Progenitor cell of endocrine pancreas (in vitro differentiated cells): Measurements from ENCODE around the gene PHF21A. TPM values are rescaled to one million over a fixed set of nuclear protein-coding genes. Genes with fewer than 3 reads are reported as not detected.

Experiments
- total RNA-seq: library from RNA; stranded (reverse); gene quantifications from 2 replicates; pipeline ENCODE4 v1.2.1, GENCODE V29; 2021

The PHF21A gene
- total RNA-seq, 1 donor from 2014 or later, result 70.1 TPM

Other genes starting within 250 kb of the PHF21A start
- 43.0 and 48.1 TPM in 2 replicates for gene MAPK8IP1, start 235.8 kb downstream of the PHF21A start, total RNA-seq
- gene FREY1, start 214.2 kb downstream of the PHF21A start, total RNA-seq, result 2.8 and 3.7 TPM in 2 replicates
- 28.0 and 34.6 TPM in 2 replicates for gene PEX16, start 203.6 kb downstream of the PHF21A start, total RNA-seq
- gene LARGE2, start 198.8 kb downstream of the PHF21A start, total RNA-seq, result 39.4 and 47.3 TPM in 2 replicates
- gene CREB3L1, start 156.2 kb upstream of the PHF21A start, total RNA-seq, result 9.5 and 9.6 TPM in 2 replicates
- gene DGKZ, start 226.0 kb upstream of the PHF21A start, total RNA-seq, result 55.1 and 58.3 TPM in 2 replicates